GM11168 (cell line): ENCODE data around the gene LRRC32.

Experiments
- in situ Hi-C: fragments of 300-500 bp; cut with MboI; formaldehyde crosslinking; loops from one replicate; pipeline ENCODE4 v1.12.0; 2022; ENCODE audit warnings: low sequenced_read_pairs; ENCODE audit not compliant: unreplicated experiment

The LRRC32 gene, protein sequence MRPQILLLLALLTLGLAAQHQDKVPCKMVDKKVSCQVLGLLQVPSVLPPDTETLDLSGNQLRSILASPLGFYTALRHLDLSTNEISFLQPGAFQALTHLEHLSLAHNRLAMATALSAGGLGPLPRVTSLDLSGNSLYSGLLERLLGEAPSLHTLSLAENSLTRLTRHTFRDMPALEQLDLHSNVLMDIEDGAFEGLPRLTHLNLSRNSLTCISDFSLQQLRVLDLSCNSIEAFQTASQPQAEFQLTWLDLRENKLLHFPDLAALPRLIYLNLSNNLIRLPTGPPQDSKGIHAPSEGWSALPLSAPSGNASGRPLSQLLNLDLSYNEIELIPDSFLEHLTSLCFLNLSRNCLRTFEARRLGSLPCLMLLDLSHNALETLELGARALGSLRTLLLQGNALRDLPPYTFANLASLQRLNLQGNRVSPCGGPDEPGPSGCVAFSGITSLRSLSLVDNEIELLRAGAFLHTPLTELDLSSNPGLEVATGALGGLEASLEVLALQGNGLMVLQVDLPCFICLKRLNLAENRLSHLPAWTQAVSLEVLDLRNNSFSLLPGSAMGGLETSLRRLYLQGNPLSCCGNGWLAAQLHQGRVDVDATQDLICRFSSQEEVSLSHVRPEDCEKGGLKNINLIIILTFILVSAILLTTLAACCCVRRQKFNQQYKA

DNA sequence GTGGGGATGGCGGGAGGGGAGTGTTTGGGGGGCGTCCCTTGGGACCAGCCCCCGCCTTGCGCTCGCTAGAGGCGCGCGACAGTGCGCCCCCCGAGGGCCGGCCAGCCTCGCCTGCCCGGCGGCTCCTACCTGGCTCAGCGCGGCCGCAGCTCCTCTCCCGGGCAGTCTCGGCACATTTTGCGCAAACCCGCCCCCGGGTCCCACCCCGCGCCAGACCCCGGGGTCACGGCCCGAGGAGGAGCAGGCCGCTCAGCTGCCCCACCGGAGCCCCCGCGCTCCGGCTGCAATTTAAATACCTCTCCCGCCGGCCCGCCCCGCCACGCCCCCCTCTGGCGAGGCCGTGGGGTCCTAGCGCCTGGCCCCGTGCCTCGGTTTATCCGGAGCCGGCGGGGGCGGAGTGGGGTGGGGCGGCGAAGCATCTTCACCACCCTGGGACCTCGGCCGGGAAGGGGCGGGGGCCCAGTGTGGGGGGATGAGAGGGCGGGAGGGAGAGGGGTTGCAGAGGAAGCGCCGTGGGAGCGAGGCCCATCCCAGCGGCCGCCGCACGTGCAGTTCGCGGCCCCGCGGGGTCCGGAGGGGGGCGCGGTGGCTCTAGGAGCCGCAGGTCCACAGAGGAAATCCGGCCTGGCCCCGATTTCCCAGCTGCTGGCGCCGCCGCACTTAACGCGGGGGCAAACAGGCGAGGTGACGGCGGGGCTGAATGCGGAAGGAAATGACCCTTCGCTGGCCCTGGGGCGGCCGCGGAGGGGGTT is at the start of gene LRRC32:
Gene LRRC32, minus strand, starts transcription at position 263 of the 752 bp plus-strand sequence. CDS start 4,793 bp downstream, outside the sequence.
- in situ Hi-C loops: no loop called here

GRCh38 chr11:76719686-76720085 is 49.1 kb upstream of the LRRC32 start:
- in situ Hi-C loops: no loop called here

DNA sequence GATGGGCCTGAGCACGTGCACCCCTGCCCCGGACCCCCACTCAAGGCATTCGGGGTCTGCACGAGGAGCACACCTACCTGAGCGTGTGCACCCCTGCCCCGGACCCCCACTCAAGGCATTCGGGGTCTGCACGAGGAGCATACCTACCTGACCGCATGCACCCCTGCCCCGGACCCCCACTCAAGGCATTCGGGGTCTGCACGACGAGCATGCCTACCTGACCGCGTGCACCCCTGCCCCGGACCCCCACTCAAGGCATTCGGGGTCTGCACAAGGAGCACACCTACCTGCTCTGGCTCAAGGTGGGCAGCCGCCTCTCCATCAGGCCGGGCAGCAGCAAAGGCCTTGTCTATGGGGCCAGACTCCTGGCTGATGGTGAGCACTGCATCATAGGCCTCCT is 48.7 kb upstream of the LRRC32 start:
- in situ Hi-C loops: no loop called here

DNA sequence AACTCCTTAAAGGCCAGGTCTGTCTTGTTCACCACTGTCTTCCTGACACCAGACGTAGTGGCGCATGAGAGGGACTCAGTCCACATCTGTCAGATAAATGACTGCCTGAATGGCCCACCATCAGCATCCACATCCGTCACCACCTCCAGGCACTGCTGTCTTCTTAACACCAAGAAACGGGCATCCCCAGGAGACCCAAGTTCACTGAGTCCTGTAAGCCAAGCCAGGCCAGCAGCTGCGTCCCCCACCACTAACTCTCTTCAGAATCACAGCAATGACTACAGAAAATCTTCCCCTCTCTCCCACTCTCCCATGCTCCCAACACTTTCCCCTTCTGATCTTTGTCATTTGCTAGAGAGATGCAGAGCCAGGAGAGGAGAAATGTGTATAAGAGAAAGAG is 47.3 kb upstream of the LRRC32 start:
- in situ Hi-C loops: no loop called here

GRCh38 chr11:76717369-76717768 is 46.8 kb upstream of the LRRC32 start:
- in situ Hi-C loops: no loop called here

- in situ Hi-C loops: no loop called here
These were observed 45.7 kb upstream of the LRRC32 start for GRCh38 chr11:76716268-76716667.

- in situ Hi-C loops: no loop called here
These were observed 43.9 kb upstream of the LRRC32 start for GRCh38 chr11:76714493-76714892.

GRCh38 chr11:76713499-76713898 is 43.0 kb upstream of the LRRC32 start:
- in situ Hi-C loops: no loop called here

- in situ Hi-C loops: no loop called here
These were observed 41.6 kb upstream of the LRRC32 start for GRCh38 chr11:76712125-76712524.

GRCh38 chr11:76709756-76710155 is 39.2 kb upstream of the LRRC32 start:
- in situ Hi-C loops: no loop called here

- in situ Hi-C loops: no loop called here
These were observed 38.6 kb upstream of the LRRC32 start for GRCh38 chr11:76708972-76709660.

DNA sequence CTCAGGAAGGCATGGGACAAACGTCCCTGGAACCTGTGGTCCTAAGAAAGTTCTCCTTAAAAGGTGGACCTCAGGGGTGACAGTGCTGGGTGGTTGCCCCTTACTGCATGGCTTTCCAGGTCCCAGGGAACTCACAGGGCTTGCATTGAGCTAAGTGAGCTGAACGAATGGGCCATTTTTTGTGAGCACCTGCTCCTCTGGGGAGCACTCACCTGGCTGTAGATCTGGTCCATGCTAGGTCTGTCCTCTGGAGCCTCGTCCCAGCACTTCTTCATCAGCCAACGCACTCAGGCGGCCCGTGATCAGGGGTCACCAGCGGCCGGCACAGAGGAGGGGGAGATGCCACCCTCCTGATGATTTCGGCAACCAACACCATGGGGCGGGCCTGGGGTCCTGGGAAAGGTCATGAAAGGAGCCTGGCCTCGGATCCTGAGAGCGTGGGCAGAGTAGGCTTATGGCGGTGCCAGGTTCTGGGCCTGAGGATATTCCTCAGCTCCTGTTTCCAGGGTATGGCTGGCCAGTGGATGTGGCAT is 36.8 kb upstream of the LRRC32 start:
- in situ Hi-C loops: no loop called here

- in situ Hi-C loops: no loop called here
These were observed 36.1 kb upstream of the LRRC32 start for GRCh38 chr11:76706667-76707066.

DNA sequence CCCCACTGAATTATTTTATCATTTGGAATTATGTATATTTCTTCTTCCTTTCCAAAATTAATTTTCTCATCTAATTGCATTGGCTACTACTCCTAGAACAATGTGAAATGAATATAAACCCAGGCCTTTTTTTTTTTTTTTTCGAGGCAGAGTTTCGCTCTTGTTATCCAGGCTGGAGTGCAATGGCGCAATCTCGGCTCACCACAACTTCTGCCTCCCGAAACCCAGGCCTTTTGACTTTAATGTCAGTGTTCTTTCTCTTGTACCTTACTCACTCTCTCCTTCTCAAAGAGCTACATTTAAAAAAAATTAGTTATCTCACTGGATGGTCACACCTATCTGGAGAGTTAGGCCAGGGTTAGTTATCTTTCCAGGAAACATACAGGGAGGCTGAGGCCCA is 35.3 kb upstream of the LRRC32 start:
- in situ Hi-C loops: no loop called here

DNA sequence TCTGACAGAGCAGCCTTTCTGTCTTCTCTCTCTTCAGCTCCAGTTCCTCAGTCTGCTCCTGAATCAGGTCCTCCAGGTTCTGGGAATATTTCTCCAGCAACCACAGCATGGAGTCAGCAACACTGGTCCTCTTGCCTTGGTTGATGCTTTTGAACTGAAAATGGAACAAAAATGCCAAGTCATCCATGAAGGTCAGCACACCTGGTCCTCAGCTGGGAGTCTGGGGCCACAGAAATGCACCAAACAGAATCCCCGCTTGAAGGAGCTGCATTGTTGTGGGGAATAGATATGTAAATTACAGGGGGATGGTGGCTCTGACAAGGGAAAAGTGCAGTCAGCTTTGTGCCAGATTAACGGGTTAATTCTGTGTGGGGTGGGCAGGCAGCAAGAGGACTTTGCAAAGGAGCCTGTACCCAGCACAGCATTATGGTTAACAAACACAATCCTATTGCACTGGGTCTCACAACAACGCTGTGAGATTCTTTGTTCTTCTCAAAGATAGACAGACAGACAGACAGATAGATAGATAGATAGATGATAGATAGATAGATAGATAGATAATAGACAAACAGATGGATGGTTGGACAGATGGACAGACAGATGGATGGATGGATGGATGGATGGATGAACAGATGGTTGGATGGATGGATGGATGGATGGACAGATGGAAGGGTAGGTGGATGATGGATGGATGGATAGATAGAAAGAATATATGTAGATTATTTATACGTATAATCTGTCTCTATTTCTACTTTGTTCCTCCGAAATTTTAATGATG is 33.8 kb upstream of the LRRC32 start:
- in situ Hi-C loops: no loop called here

DNA sequence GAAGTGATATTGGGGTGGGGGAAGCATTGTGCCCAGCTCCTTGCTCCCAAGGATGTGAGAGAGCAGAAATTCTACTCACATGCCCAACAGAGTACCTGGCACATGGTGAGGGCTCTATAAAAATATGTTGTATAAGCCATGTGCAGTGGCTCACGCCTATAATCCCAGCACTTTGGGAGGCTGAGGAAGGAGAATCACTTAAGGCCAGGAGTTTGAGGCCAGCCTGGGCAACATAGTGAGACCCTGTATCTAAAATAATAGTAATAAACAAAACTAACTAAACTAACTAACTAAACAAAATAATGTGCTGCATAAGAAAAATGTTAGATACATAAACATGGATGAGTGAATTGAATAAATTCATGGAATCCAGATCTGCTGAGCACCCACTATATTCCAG is 33.2 kb upstream of the LRRC32 start:
- in situ Hi-C loops: no loop called here

GRCh38 chr11:76702336-76703128 is 32.0 kb upstream of the LRRC32 start:
- in situ Hi-C loops: no loop called here

DNA sequence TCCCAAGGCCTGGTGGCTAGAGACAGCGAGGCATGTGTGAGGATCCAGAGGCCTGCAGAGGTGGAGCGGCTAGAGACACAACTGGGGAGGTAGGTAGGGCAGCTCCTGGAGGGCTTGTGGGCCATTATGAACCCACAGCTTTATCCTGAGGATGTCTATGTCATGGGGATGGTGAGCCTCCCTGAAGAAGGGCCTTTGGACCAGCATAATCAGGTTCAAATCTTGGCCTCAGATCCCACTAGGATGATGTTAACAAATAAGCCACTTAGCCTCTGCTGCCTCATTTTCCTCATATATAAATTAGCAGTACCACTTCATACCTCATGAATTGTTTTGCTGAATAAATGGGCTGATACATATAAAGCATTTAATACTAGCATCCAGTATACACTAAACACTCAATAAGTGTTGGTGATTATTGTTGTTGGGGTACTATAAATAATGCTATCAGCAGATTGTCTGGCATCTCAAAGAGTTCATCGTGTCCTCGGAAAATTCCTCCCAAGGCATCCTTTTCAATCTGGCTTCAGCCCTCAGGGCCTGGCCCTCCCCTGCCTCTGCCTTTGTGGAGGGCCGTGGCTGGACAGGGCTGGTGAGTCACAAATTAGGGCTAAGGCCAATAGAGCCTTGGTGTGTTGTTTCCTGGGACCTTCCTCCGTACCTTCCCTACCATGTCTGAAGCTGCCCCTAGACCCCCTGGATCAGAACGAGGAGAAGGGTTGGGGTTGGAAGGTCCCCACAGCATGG is 30.9 kb upstream of the LRRC32 start:
- in situ Hi-C loops: no loop called here
